GM12864 (cell line): ENCODE measurements around the gene XPR1.
"Not testable (repeated sequence)": the region's sequence is repeated elsewhere in the genome, so short reads cannot be mapped to it uniquely, and the experiment has no call there.

Experiments
- DNase-seq: peaks from one replicate; pipeline ENCODE4 v3.0.0-alpha.2; 2011; ENCODE audit warnings: low read depth
- H3K4me3 ChIP-seq: 2 replicates; pipeline ENCODE4 v1.5.1; 2011; ENCODE audit warnings: mild to moderate bottlenecking, low read depth, low read length, control low read depth
- CTCF ChIP-seq: IDR thresholded peaks from 2 replicates; pipeline ENCODE4 v1.5.1; 2011; ENCODE audit warnings: low read depth, mild to moderate bottlenecking, moderate library complexity, low read length, control low read depth, inconsistent platforms; ENCODE audit errors: missing control alignments

XPR1 gene

GRCh38 chr1:180789460-180789859 is 157.6 kb downstream of the XPR1 start:
- DNase-seq: no peak

DNA sequence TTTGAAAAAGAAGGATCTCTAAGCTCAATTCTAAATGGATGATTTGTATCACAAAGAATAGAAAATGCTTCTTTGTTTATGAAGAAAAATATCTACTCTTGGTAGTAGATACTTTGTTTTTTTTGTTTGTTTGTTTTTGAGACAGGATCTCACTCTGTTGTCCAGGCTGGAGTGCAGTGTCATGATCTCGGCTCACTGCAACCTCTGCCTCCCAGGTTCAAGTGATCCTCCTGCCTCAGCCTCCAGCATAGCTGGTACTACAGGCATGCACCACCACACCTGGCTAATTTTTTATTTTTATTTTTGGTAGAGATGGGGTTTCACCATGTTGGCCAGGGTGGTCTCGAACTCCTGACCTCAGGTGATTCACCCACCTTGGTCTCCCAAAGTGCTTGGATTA is 159.3 kb downstream of the XPR1 start:
- not testable (repeated sequence) for H3K4me3 ChIP-seq, DNase-seq

More at GRCh38 chr1:180789460-180789859, 157.6 kb downstream of the XPR1 start:
- H3K4me3 ChIP-seq: no peak overlapping the region
- no peak for TF ChIP-seq CTCF

- TF ChIP-seq CTCF: no peak
- no peak overlapping the region for H3K4me3 ChIP-seq
- DNase-seq: no peak
These were observed 160.0 kb downstream of the XPR1 start for GRCh38 chr1:180791806-180792205.

DNA sequence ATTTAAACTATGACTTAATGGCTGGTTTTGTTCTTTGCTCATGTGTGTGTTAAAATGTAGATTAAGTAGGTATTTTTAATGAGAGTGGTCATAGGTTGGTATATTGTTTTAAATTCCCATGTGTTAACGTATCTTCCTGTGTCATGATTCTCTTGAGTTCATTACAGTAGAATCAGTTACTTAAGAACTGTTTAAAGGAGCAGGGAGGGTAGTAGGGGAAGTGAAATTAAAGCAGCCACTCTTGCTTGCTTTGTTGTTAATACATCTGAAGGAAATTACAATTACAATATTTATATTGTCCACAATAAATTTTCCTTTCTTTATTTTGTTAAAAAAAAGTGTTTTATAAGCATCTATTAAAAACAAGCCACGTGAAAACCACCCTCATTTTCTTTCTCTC is 161.6 kb downstream of the XPR1 start:
- DNase-seq: no peak
- TF ChIP-seq CTCF: no peak
- no peak overlapping the region for H3K4me3 ChIP-seq

DNA sequence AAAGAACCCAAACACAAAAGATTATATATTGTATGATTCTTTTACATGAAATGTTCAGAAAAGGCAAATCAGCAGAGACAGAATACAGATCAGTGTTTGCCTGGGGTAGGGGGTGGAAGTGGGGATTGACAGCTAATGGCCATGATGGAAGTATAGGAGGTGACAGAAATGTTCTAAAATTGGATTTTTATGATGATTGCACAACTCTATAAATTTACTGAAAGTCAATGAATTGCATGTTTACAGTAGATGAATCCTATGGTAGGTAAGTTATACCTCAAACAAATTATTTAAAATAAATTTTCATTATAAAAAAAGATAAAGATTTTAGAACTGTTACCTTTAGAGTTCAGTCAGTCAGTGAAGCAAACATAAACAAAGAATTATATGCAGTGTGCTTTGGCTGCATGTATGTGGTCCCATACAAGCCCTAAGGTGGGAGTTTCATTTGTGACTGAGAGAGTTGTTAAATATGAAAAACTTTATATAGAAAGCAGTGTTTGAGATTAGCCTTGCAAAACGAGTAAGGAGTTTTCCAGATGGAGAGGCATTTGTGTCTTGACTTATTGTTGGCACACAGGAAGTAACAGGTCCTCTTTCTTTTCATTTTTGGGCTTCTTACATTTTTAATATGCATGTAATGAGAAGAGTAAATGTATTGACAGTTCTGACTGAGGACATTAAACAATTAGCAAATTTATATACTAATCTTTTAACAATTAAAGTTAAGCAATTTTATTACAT is 165.2 kb downstream of the XPR1 start:
- no peak for TF ChIP-seq CTCF
- no peak overlapping the region for H3K4me3 ChIP-seq
- DNase-seq: no peak

DNA sequence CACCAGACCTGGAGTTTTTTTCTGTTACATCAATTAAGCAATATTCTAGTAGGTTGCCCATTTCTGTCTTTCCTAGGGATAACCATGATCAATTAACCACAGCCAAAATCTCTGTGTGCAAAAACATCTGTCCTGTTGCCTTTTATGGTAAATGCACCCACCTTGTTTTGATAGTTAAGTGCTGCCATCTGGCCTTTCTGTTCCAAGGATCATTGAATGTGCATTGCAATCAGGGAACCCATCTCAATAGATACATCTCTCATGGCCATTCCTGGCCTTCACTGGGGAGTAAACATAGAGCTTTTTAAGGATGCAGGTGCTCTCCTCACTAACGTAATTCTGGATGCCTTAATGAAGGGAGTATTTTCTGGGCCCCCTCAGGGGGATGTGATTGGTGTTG is 169.1 kb downstream of the XPR1 start:
- TF ChIP-seq CTCF: no peak
- H3K4me3 ChIP-seq: no peak overlapping the region
- no peak for DNase-seq

DNA sequence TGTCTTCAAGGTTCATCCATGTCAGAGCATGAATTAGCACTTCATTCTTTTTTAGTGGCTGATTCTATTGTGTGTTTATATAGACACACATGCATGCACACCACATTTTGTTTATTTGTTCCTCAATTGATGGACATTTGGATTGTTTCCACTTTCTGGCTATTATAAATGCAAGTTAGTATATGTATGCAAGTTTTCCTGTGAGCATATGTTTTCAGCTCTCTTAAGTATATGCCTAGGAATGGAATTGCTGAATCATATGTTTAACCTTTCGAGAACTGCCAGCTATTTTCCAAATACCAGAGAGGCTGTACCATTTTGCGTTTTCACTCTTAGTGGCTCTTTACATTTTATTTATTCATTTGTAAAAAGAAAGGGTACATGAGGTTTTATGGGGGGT is 171.0 kb downstream of the XPR1 start:
- DNase-seq: no peak
- TF ChIP-seq CTCF: no peak
- no peak overlapping the region for H3K4me3 ChIP-seq
